ENCODE data around the gene NXT1. TPM values are rescaled to one million over a fixed set of nuclear protein-coding genes. Genes with fewer than 3 reads are reported as not detected.

The NXT1 gene
- total RNA-seq (2022; extraction: Qiagen RNA extraction) = 58.6 to 76.9 TPM (median 69.9 TPM) in 5 replicates

DNA sequence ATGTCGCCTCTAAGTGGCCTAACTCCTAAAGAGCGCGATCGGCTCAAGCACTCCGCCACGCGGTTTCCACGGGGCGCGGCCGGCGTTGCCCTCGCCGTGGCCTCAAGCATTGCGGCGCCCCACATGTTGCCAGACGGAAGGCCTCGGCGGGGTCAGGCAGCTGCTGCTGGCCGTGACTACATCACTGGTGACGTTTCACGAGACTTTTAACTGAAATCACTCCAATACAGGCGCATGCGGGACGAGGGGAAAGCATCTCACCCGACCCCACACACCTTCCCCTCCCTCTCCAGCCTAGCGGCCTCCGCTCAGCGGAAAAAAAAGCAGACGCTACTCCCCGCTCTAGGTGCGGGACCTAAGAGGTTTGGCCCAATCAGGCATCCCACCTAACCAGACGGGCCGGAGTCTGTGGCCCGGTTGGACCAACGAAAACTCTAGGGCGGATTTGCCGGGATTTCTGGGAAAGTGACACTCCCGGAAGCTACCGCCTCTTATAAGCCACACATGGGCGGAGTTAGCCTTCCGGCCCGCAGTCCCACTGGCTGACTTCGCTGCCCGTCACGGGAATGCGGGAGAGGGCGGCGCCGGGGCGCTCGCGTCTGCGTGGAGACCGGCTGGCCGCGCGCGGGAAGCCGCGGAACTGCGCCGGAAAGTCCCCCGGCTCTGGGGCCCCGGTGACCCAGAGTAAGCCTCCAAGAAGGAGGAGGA, at the start of gene NXT1:
Gene NXT1 (plus strand): TSS at position 596 of the 708 bp plus-strand sequence. CDS start 3,251 bp downstream, outside the sequence.

GRCh38 chr20:23361476-23362391, 11.1 kb downstream of the NXT1 start, which contains the start of gene GZF1:
Gene GZF1, plus strand, starts transcription at chr20:23362182. Its CDS starts 2,202 bp downstream, at chr20:23364384.

Other genes with a start within 250 kb of the NXT1 start
- 9.2 to 11.8 TPM (median 9.6 TPM) in 5 replicates for gene GZF1, start 11.4 kb downstream of the NXT1 start, total RNA-seq (2022; extraction: Qiagen RNA extraction)
- gene NAPB, start 70.7 kb downstream of the NXT1 start, total RNA-seq (2022; extraction: Qiagen RNA extraction) = 3.2 to 3.9 TPM (median 3.7 TPM) in 5 replicates
- gene CSTL1, start 88.9 kb downstream of the NXT1 start, total RNA-seq (2022; extraction: Qiagen RNA extraction) = not detected in 5 replicates
- gene CST11, start 102.1 kb downstream of the NXT1 start, total RNA-seq (2022; extraction: Qiagen RNA extraction) = not detected in 5 replicates
- not detected in 5 replicates for gene CST8, start 140.3 kb downstream of the NXT1 start, total RNA-seq (2022; extraction: Qiagen RNA extraction)
- not detected in 5 replicates for gene CST9L, start 217.7 kb downstream of the NXT1 start, total RNA-seq (2022; extraction: Qiagen RNA extraction)

All from A549 treated with CORT108297 at 1 μM for 4 hours (cell line).